Psoas muscle (tissue), 8 donors: Measurements from ENCODE around the gene KCNN4. TPM values are rescaled to one million over a fixed set of nuclear protein-coding genes. Genes with fewer than 3 reads are reported as not detected.
"Not testable (repeated sequence)": the region's sequence is repeated elsewhere in the genome, so short reads cannot be mapped to it uniquely, and the experiment has no call there.

ENCODE experiments used
- ATAC-seq, 4 donors: fragments of 200-7000 bp; cut with Tn5 transposase; one replicate each; pipeline ENCODE4 v1.9.1; 2020; ENCODE audit warnings: moderate library complexity in 3 of 4, mild to moderate bottlenecking in 2 of 4
- DNase-seq, 2 donors: peaks; one replicate each; pipeline ENCODE4 v3.0.0-alpha.2; 2020
- H3K27ac ChIP-seq: fragments of 200-600 bp; one replicate; pipeline ENCODE4 v1.8.0; 2022
- H3K27me3 ChIP-seq, 3 donors: fragments of 200-600 bp in 1 of 3; one replicate each; pipeline versions ENCODE4 v1.6.1 to v1.8.0; 2013 to 2022; ENCODE audit warnings: low read length in 2 of 3, mild to moderate bottlenecking in 2 of 3, moderate library complexity in 1 of 3; ENCODE audit not compliant: insufficient read depth in 3 of 3
- H3K36me3 ChIP-seq, 2 donors: fragments of 200-600 bp in 1 of 2; one replicate each; pipeline versions ENCODE4 v1.6.1 to v1.8.0; 2013 to 2022; ENCODE audit warnings: low read depth in 1 of 2, mild to moderate bottlenecking in 1 of 2, moderate library complexity in 1 of 2; ENCODE audit not compliant: insufficient read depth in 1 of 2
- H3K4me1 ChIP-seq: fragments of 200-600 bp; one replicate; pipeline ENCODE4 v1.8.0; 2022
- H3K4me3 ChIP-seq: fragments of 200-600 bp; one replicate; pipeline ENCODE4 v1.8.0; 2022; ENCODE audit warnings: mild to moderate bottlenecking
- H3K9me3 ChIP-seq: fragments of 200-600 bp; one replicate; pipeline ENCODE4 v1.8.0; 2022
- CTCF ChIP-seq: fragments of 200-600 bp; IDR thresholded peaks from one replicate; pipeline ENCODE4 v1.8.0; 2022; ENCODE audit warnings: antibody characterized with exemption
- WGBS, 3 donors: extraction: QIAGEN DNeasy Blood & Tissue Kit; methylation state at CpG; one replicate each; pipeline versions ENCODE4 v1.1.6 to v1.1.7; 2013; 5-methylcytosine and 5-hydroxymethylcytosine counted together
- intact Hi-C, 2 donors: fragments of 100-400 bp; cut with DNase I; formaldehyde crosslinking; loops; one replicate each; pipeline versions ENCODE4 v1.11.0 to v1.14.2; 2022
- polyA plus RNA-seq, 3 donors: library from polyadenylated mRNA; stranded (reverse); fragments of 200-250 nt; gene quantifications; one replicate each; pipeline ENCODE4 v1.2.3, GENCODE V29; 2013
- total RNA-seq, 4 donors: library from RNA; stranded (reverse); fragmentation: NEBNext Ultra II Directional in 2 of 4; extraction: Animal tissue kit (Norgen Biotek cat#: 25700) in 2 of 4; gene quantifications; one replicate each; pipeline versions ENCODE4 v1.2.1 to v1.2.4, GENCODE V29; 2021 to 2023
- donor health status: healthy with polysubstance abuse.
- donor health status: DM: no; HTN: no; CAD: no; lungs with moderate emphysema.
- donor health status: Bipolar disorder and iron deficiency.
- donor health status: healthy.
- donor health status: DM: yes; HTN: yes; CAD: no.
- donor health status: DM: no; HTN: no; CAD: no.
- donor health status: DM: no; HTN: no; CAD: no.
- donor health status: DM: yes; HTN: yes; CAD: no.

KCNN4 gene
- total and polyA plus RNA-seq, 7 donors: 0.09 to 0.89 (median 0.30) TPM

GRCh38 chr19:43766755-43767043 is 14.1 kb downstream of the KCNN4 start:
- Histone ChIP-seq H3K27me3 (peaks cover 0 to 5% (median 3%) of the 10 kb centered on the region in 3 donors), H3K9me3 (no peaks in the 10 kb centered on the region), H3K36me3 (no peaks in the 10 kb centered on the region), H3K27ac (no peak overlapping the region), H3K4me1 (no peaks in the 10 kb centered on the region), H3K4me3 (no peak overlapping the region)
- intact Hi-C loops: no loop called here
- ATAC-seq (no peak), DNase-seq (no peak)
- TF ChIP-seq CTCF: no peak
- 69 to 72% (median 72%) methylated on average over 4 of the region's 4 CpGs for WGBS, 3 donors

GRCh38 chr19:43765109-43765876 is 15.5 kb downstream of the KCNN4 start:
- peaks cover 0 to 3% (median 0%) of the 10 kb centered on the region in 3 donors for H3K27me3 ChIP-seq
- DNase-seq (peak; percentile 74 to 82), ATAC-seq (peak; percentile 47 to 76 (median 58))
- H3K36me3 ChIP-seq: no peaks in the 10 kb centered on the region
- no peaks in the 10 kb centered on the region for H3K9me3 ChIP-seq
- intact Hi-C loops: no loop called here
- no peak overlapping the region for H3K27ac ChIP-seq
- TF ChIP-seq CTCF: no peak
- no peak overlapping the region for H3K4me3 ChIP-seq
- no peaks in the 10 kb centered on the region for H3K4me1 ChIP-seq
- 56 to 59% (median 58%) methylated on average over 16 of the region's 16 CpGs for WGBS, 3 donors

GRCh38 chr19:43764684-43765083 is 16.1 kb downstream of the KCNN4 start:
- H3K36me3 ChIP-seq, intact Hi-C loops, H3K27me3 ChIP-seq, H3K9me3 ChIP-seq, H3K27ac ChIP-seq, H3K4me1 ChIP-seq, H3K4me3 ChIP-seq: not testable (repeated sequence)
- ATAC-seq (peak in 1 of 4 donors; percentile 10), DNase-seq (peak in 1 of 2 donors; percentile 2)
- WGBS, 3 donors: 77 to 87% (median 80%) methylated on average over 8 of the region's 8 CpGs

GRCh38 chr19:43763473-43763939 is 17.3 kb downstream of the KCNN4 start:
- Histone ChIP-seq H3K4me1 (no peaks in the 10 kb centered on the region), H3K36me3 (no peaks in the 10 kb centered on the region), H3K27ac (no peak overlapping the region), H3K4me3 (no peak overlapping the region), H3K9me3 (no peaks in the 10 kb centered on the region), H3K27me3 (peaks cover 0 to 1% (median 0%) of the 10 kb centered on the region in 3 donors)
- peak in 1 of 2 donors; percentile 28 for DNase-seq
- intact Hi-C loops: no loop called here
- no peak for TF ChIP-seq CTCF
- ATAC-seq: no peak
- 31 to 50% (median 43%) methylated on average over 3 of the region's 3 CpGs for WGBS, 3 donors

GRCh38 chr19:43762814-43763213 is 18.0 kb downstream of the KCNN4 start:
- intact Hi-C loops: no loop called here
- H3K4me1 ChIP-seq: no peaks in the 10 kb centered on the region
- no peaks in the 10 kb centered on the region for H3K36me3 ChIP-seq
- TF ChIP-seq CTCF: no peak
- H3K27ac ChIP-seq: no peak overlapping the region
- 74 to 81% (median 76%) methylated on average over 3 of the region's 3 CpGs for WGBS, 3 donors
- no peak overlapping the region for H3K4me3 ChIP-seq
- peaks cover 0 to 1% (median 0%) of the 10 kb centered on the region in 3 donors for H3K27me3 ChIP-seq
- H3K9me3 ChIP-seq: no peaks in the 10 kb centered on the region
- ATAC-seq: no peak
- no peak for DNase-seq
